ENCODE results near the gene PMM2. TPM values are rescaled to one million over a fixed set of nuclear protein-coding genes. Genes with fewer than 3 reads are reported as not detected.

PMM2 gene
- total and polyA plus RNA-seq, 9 of the 15 experiments (the other 6 are each of a cell fraction or from before 2014, with no cell fraction given) = 5.6 to 42.7 (median 25.9) TPM

DNA sequence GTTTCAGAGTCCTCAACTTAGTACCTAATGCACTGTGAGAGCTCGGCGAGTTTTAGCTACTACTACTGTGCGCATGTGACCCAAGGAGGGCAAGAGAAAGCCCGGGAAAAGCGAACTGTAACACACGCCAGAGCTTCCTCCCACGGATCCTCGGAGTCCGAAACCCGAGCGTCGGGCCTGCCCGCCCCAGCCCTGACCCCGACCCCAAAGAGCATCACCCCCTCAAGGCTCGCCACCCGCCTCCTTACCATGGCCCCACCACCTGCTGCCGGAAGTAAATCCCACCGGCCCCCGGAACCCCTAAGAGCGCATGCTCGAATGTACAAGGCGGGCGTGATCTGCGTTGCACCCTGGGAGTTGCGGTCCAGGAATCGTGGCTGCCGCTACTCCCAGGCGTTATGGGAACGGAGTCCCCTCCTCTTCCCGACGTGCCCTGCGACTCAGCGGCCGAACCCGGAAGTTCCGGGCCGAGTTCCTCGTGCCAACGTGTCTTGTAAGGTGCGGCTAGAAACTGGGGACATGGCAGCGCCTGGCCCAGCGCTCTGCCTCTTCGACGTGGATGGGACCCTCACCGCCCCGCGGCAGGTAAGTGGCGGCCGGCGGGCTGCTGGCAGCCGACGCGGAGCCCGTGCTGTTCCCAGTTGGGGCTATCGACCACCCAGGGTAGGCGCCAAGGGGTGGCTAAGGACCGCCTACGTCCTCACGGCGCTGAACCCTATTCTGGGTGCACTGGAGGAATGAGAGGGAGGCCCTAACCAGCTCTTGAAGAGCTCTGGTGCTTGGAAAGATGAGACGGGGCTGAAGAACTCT is at the start of gene PMM2, which contains the start of gene TMEM186 (continued):
- TF ChIP-seq RFX7 (CRISPR knock-in tag; IDR thresholded peaks at IDR 0.05) (no peak), ZNF778 (CRISPR knock-in tag; IDR thresholded peaks at IDR 0.05) (no peak), ZNF436 (CRISPR knock-in tag; IDR thresholded peaks at IDR 0.05) (no peak), ARID3A (IDR thresholded peaks at IDR 0.05; ENCODE audit: borderline replicate concordance, low read depth, low read length) (no peak), KLF10 (CRISPR knock-in tag; IDR thresholded peaks at IDR 0.05) (no peak), PHB (CRISPR knock-in tag; IDR thresholded peaks at IDR 0.05) (no peak), TAL1 (IDR thresholded peaks at IDR 0.05) (no peak), POLR2B (IDR thresholded peaks at IDR 0.05; ENCODE audit: low read depth, partially characterized antibody) (peak; percentile 66), ZNF140 (CRISPR knock-in tag; IDR thresholded peaks at IDR 0.05) (no peak), POLR2A (conservative IDR thresholded peaks at IDR 0.05) (peak; percentile 92), MEF2D (tag; conservative IDR thresholded peaks at IDR 0.05; ENCODE audit: low read depth) (no peak), HNRNPL (IDR thresholded peaks at IDR 0.05; ENCODE audit: low read depth, low read length) (no peak), STAT5A (IDR thresholded peaks at IDR 0.05; ENCODE audit: borderline replicate concordance, low read length) (no peak), BRD9 (IDR thresholded peaks at IDR 0.05; ENCODE audit: low read depth, partially characterized antibody) (no peak)
- TF ChIP-seq, protein P1, sequence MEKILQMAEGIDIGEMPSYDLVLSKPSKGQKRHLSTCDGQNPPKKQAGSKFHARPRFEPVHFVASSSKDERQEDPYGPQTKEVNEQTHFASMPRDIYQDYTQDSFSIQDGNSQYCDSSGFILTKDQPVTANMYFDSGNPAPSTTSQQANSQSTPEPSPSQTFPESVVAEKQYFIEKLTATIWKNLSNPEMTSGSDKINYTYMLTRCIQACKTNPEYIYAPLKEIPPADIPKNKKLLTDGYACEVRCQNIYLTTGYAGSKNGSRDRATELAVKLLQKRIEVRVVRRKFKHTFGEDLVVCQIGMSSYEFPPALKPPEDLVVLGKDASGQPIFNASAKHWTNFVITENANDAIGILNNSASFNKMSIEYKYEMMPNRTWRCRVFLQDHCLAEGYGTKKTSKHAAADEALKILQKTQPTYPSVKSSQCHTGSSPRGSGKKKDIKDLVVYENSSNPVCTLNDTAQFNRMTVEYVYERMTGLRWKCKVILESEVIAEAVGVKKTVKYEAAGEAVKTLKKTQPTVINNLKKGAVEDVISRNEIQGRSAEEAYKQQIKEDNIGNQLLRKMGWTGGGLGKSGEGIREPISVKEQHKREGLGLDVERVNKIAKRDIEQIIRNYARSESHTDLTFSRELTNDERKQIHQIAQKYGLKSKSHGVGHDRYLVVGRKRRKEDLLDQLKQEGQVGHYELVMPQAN (IDR thresholded peaks at IDR 0.05; ENCODE audit: borderline replicate concordance) = peak; percentile 99
- TF ChIP-seq, protein P2, sequence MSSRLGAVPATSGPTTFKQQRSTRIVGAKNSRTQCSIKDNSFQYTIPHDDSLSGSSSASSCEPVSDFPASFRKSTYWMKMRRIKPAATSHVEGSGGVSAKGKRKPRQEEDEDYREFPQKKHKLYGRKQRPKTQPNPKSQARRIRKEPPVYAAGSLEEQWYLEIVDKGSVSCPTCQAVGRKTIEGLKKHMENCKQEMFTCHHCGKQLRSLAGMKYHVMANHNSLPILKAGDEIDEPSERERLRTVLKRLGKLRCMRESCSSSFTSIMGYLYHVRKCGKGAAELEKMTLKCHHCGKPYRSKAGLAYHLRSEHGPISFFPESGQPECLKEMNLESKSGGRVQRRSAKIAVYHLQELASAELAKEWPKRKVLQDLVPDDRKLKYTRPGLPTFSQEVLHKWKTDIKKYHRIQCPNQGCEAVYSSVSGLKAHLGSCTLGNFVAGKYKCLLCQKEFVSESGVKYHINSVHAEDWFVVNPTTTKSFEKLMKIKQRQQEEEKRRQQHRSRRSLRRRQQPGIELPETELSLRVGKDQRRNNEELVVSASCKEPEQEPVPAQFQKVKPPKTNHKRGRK (tag; IDR thresholded peaks at IDR 0.05) = no peak
- TF ChIP-seq, protein P3, sequence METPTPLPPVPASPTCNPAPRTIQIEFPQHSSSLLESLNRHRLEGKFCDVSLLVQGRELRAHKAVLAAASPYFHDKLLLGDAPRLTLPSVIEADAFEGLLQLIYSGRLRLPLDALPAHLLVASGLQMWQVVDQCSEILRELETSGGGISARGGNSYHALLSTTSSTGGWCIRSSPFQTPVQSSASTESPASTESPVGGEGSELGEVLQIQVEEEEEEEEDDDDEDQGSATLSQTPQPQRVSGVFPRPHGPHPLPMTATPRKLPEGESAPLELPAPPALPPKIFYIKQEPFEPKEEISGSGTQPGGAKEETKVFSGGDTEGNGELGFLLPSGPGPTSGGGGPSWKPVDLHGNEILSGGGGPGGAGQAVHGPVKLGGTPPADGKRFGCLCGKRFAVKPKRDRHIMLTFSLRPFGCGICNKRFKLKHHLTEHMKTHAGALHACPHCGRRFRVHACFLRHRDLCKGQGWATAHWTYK (CRISPR knock-in tag; IDR thresholded peaks at IDR 0.05) = no peak
- TF ChIP-seq, protein P4, sequence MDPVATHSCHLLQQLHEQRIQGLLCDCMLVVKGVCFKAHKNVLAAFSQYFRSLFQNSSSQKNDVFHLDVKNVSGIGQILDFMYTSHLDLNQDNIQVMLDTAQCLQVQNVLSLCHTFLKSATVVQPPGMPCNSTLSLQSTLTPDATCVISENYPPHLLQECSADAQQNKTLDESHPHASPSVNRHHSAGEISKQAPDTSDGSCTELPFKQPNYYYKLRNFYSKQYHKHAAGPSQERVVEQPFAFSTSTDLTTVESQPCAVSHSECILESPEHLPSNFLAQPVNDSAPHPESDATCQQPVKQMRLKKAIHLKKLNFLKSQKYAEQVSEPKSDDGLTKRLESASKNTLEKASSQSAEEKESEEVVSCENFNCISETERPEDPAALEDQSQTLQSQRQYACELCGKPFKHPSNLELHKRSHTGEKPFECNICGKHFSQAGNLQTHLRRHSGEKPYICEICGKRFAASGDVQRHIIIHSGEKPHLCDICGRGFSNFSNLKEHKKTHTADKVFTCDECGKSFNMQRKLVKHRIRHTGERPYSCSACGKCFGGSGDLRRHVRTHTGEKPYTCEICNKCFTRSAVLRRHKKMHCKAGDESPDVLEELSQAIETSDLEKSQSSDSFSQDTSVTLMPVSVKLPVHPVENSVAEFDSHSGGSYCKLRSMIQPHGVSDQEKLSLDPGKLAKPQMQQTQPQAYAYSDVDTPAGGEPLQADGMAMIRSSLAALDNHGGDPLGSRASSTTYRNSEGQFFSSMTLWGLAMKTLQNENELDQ (CRISPR knock-in tag; IDR thresholded peaks at IDR 0.05; ENCODE audit: borderline replicate concordance) = no peak; the same call in 1 of the 2 replicates

All from K562 (cell line).